Measurements from ENCODE around the gene ZNRF1. TPM values are rescaled to one million over a fixed set of nuclear protein-coding genes. Genes with fewer than 3 reads are reported as not detected.

Gene ZNRF1
- polyA plus RNA-seq, 4 donors = 5.8 to 10.1 (median 8.0) TPM

- H3K9me3 ChIP-seq (ENCODE audit: control insufficient read depth in 2 of 2, insufficient read depth in 1 of 2, low read depth in 1 of 2, low read length in 1 of 2) = peaks cover 0 to 9% of the 10 kb centered on the region in 2 donors
- H3K27me3 ChIP-seq (ENCODE audit: control insufficient read depth in 3 of 3, insufficient read depth in 3 of 3, low read length in 3 of 3) = no peaks in the 10 kb centered on the region
- 80 to 84% (median 81%) methylated on average over 8 of the region's 8 CpGs for WGBS, 3 donors
- FAIRE-seq (no peak), DNase-seq (no peak)
- no peak overlapping the region for H3K4me3 ChIP-seq (ENCODE audit: low read depth in 1 of 3, low read length in 3 of 3)
- peaks cover 0 to 1% (median under 1%) of the 10 kb centered on the region in 3 donors for H3K4me1 ChIP-seq (ENCODE audit: control insufficient read depth in 3 of 3, insufficient read depth in 2 of 3, low read depth in 1 of 3, low read length in 2 of 3)
- H3K27ac ChIP-seq (ENCODE audit: low read depth in 1 of 3, low read length in 2 of 3) = no peak overlapping the region
- peaks cover 0 to 2% (median 0%) of the 10 kb centered on the region in 3 donors for H3K36me3 ChIP-seq (ENCODE audit: control insufficient read depth in 3 of 3, insufficient read depth in 2 of 3, low read depth in 1 of 3, low read length in 3 of 3)
Measured at GRCh38 chr16:75048530-75048929, 49.7 kb downstream of the ZNRF1 start.

GRCh38 chr16:75052481-75053202 lies 53.8 kb downstream of the ZNRF1 start:
- DNase-seq (no peak), FAIRE-seq (no peak)
- Histone ChIP-seq H3K36me3 (ENCODE audit: control insufficient read depth in 3 of 3, insufficient read depth in 2 of 3, low read depth in 1 of 3, low read length in 3 of 3) (peaks cover 0 to 2% (median 0%) of the 10 kb centered on the region in 3 donors), H3K9me3 (ENCODE audit: control insufficient read depth in 2 of 2, insufficient read depth in 1 of 2, low read depth in 1 of 2, low read length in 1 of 2) (peaks cover 0 to 9% of the 10 kb centered on the region in 2 donors), H3K4me3 (ENCODE audit: low read depth in 1 of 3, low read length in 3 of 3) (no peak overlapping the region), H3K4me1 (ENCODE audit: control insufficient read depth in 3 of 3, insufficient read depth in 2 of 3, low read depth in 1 of 3, low read length in 2 of 3) (peaks cover 6 to 16% (median 10%) of the 10 kb centered on the region in 3 donors), H3K27me3 (ENCODE audit: control insufficient read depth in 3 of 3, insufficient read depth in 3 of 3, low read length in 3 of 3) (no peaks in the 10 kb centered on the region), H3K27ac (ENCODE audit: low read depth in 1 of 3, low read length in 2 of 3) (no peak overlapping the region)
- WGBS, 3 donors = 84 to 89% (median 86%) methylated on average over 6 of the region's 6 CpGs

GRCh38 chr16:75053791-75054555 lies 55.1 kb downstream of the ZNRF1 start:
- H3K4me1 ChIP-seq (ENCODE audit: control insufficient read depth in 3 of 3, insufficient read depth in 2 of 3, low read depth in 1 of 3, low read length in 2 of 3) = peaks cover 9 to 16% (median 14%) of the 10 kb centered on the region in 3 donors
- no peak for FAIRE-seq
- H3K27me3 ChIP-seq (ENCODE audit: control insufficient read depth in 3 of 3, insufficient read depth in 3 of 3, low read length in 3 of 3) = no peaks in the 10 kb centered on the region
- DNase-seq = peak; percentile 91 to 99
- 62 to 68% (median 65%) methylated on average over 4 of the region's 4 CpGs for WGBS, 3 donors
- H3K4me3 ChIP-seq (ENCODE audit: low read depth in 1 of 3, low read length in 3 of 3) = no peak overlapping the region
- peaks cover 0 to 2% (median 0%) of the 10 kb centered on the region in 3 donors for H3K36me3 ChIP-seq (ENCODE audit: control insufficient read depth in 3 of 3, insufficient read depth in 2 of 3, low read depth in 1 of 3, low read length in 3 of 3)
- peak overlapping the region; percentile 63 to 95 (median 66) for H3K27ac ChIP-seq (ENCODE audit: low read depth in 1 of 3, low read length in 2 of 3)
- peaks cover 0 to 8% of the 10 kb centered on the region in 2 donors for H3K9me3 ChIP-seq (ENCODE audit: control insufficient read depth in 2 of 2, insufficient read depth in 1 of 2, low read depth in 1 of 2, low read length in 1 of 2)

GRCh38 chr16:75054556-75054947 lies 55.7 kb downstream of the ZNRF1 start:
- peaks cover 0 to 2% of the 10 kb centered on the region in 2 donors for H3K9me3 ChIP-seq (ENCODE audit: control insufficient read depth in 2 of 2, insufficient read depth in 1 of 2, low read depth in 1 of 2, low read length in 1 of 2)
- peak in 1 of 2 donors; percentile 16 for DNase-seq
- no peak for FAIRE-seq
- peaks cover 9 to 16% (median 14%) of the 10 kb centered on the region in 3 donors for H3K4me1 ChIP-seq (ENCODE audit: control insufficient read depth in 3 of 3, insufficient read depth in 2 of 3, low read depth in 1 of 3, low read length in 2 of 3)
- 63 to 81% (median 74%) methylated on average over 2 of the region's 2 CpGs for WGBS, 3 donors
- no peaks in the 10 kb centered on the region for H3K36me3 ChIP-seq (ENCODE audit: control insufficient read depth in 3 of 3, insufficient read depth in 2 of 3, low read depth in 1 of 3, low read length in 3 of 3)
- no peaks in the 10 kb centered on the region for H3K27me3 ChIP-seq (ENCODE audit: control insufficient read depth in 3 of 3, insufficient read depth in 3 of 3, low read length in 3 of 3)
- peak overlapping the region; percentile 40 to 86 (median 66) for H3K27ac ChIP-seq (ENCODE audit: low read depth in 1 of 3, low read length in 2 of 3)
- H3K4me3 ChIP-seq (ENCODE audit: low read depth in 1 of 3, low read length in 3 of 3) = no peak overlapping the region

- Histone ChIP-seq H3K4me3 (ENCODE audit: low read depth in 1 of 3, low read length in 3 of 3) (no peak overlapping the region), H3K9me3 (ENCODE audit: control insufficient read depth in 2 of 2, insufficient read depth in 1 of 2, low read depth in 1 of 2, low read length in 1 of 2) (no peaks in the 10 kb centered on the region), H3K27me3 (ENCODE audit: control insufficient read depth in 3 of 3, insufficient read depth in 3 of 3, low read length in 3 of 3) (no peaks in the 10 kb centered on the region), H3K4me1 (ENCODE audit: control insufficient read depth in 3 of 3, insufficient read depth in 2 of 3, low read depth in 1 of 3, low read length in 2 of 3) (peaks cover 12 to 16% (median 13%) of the 10 kb centered on the region in 3 donors), H3K27ac (ENCODE audit: low read depth in 1 of 3, low read length in 2 of 3) (no peak overlapping the region), H3K36me3 (ENCODE audit: control insufficient read depth in 3 of 3, insufficient read depth in 2 of 3, low read depth in 1 of 3, low read length in 3 of 3) (no peaks in the 10 kb centered on the region)
- WGBS, 3 donors = 74 to 84% (median 82%) methylated on average over 4 of the region's 4 CpGs
- DNase-seq = peak in 1 of 2 donors; percentile 38
- FAIRE-seq = no peak
Measured at GRCh38 chr16:75058806-75059205, 60.0 kb downstream of the ZNRF1 start.

GRCh38 chr16:75059411-75059810 lies 60.6 kb downstream of the ZNRF1 start:
- Histone ChIP-seq H3K4me1 (ENCODE audit: control insufficient read depth in 3 of 3, insufficient read depth in 2 of 3, low read depth in 1 of 3, low read length in 2 of 3) (peaks cover 7 to 14% (median 11%) of the 10 kb centered on the region in 3 donors), H3K36me3 (ENCODE audit: control insufficient read depth in 3 of 3, insufficient read depth in 2 of 3, low read depth in 1 of 3, low read length in 3 of 3) (no peaks in the 10 kb centered on the region), H3K4me3 (ENCODE audit: low read depth in 1 of 3, low read length in 3 of 3) (no peak overlapping the region), H3K9me3 (ENCODE audit: control insufficient read depth in 2 of 2, insufficient read depth in 1 of 2, low read depth in 1 of 2, low read length in 1 of 2) (peaks cover 0 to under 1% of the 10 kb centered on the region in 2 donors), H3K27ac (ENCODE audit: low read depth in 1 of 3, low read length in 2 of 3) (no peak overlapping the region), H3K27me3 (ENCODE audit: control insufficient read depth in 3 of 3, insufficient read depth in 3 of 3, low read length in 3 of 3) (no peaks in the 10 kb centered on the region)
- FAIRE-seq = no peak
- DNase-seq = no peak
- WGBS, 3 donors = 44 to 73% (median 47%) methylated on average over 5 of the region's 5 CpGs

GRCh38 chr16:75060723-75061122 lies 61.9 kb downstream of the ZNRF1 start:
- DNase-seq = no peak
- WGBS, 3 donors = 67 to 78% (median 72%) methylated on average over 8 of the region's 8 CpGs
- H3K36me3 ChIP-seq (ENCODE audit: control insufficient read depth in 3 of 3, insufficient read depth in 2 of 3, low read depth in 1 of 3, low read length in 3 of 3) = no peaks in the 10 kb centered on the region
- no peak overlapping the region for H3K27ac ChIP-seq (ENCODE audit: low read depth in 1 of 3, low read length in 2 of 3)
- FAIRE-seq = no peak
- H3K4me3 ChIP-seq (ENCODE audit: low read depth in 1 of 3, low read length in 3 of 3) = no peak overlapping the region
- H3K27me3 ChIP-seq (ENCODE audit: control insufficient read depth in 3 of 3, insufficient read depth in 3 of 3, low read length in 3 of 3) = no peaks in the 10 kb centered on the region
- H3K9me3 ChIP-seq (ENCODE audit: control insufficient read depth in 2 of 2, insufficient read depth in 1 of 2, low read depth in 1 of 2, low read length in 1 of 2) = peaks cover 0 to 5% of the 10 kb centered on the region in 2 donors
- peaks cover 9 to 13% (median 9%) of the 10 kb centered on the region in 3 donors for H3K4me1 ChIP-seq (ENCODE audit: control insufficient read depth in 3 of 3, insufficient read depth in 2 of 3, low read depth in 1 of 3, low read length in 2 of 3)

- FAIRE-seq = no peak
- H3K4me3 ChIP-seq (ENCODE audit: low read depth in 1 of 3, low read length in 3 of 3) = no peak overlapping the region
- no peak overlapping the region for H3K27ac ChIP-seq (ENCODE audit: low read depth in 1 of 3, low read length in 2 of 3)
- H3K36me3 ChIP-seq (ENCODE audit: control insufficient read depth in 3 of 3, insufficient read depth in 2 of 3, low read depth in 1 of 3, low read length in 3 of 3) = no peaks in the 10 kb centered on the region
- no peak for DNase-seq
- WGBS, 3 donors = 63 to 90% (median 81%) methylated on average over 3 of the region's 3 CpGs
- H3K9me3 ChIP-seq (ENCODE audit: control insufficient read depth in 2 of 2, insufficient read depth in 1 of 2, low read depth in 1 of 2, low read length in 1 of 2) = peaks cover 0 to 5% of the 10 kb centered on the region in 2 donors
- peaks cover 9 to 16% (median 9%) of the 10 kb centered on the region in 3 donors for H3K4me1 ChIP-seq (ENCODE audit: control insufficient read depth in 3 of 3, insufficient read depth in 2 of 3, low read depth in 1 of 3, low read length in 2 of 3)
- H3K27me3 ChIP-seq (ENCODE audit: control insufficient read depth in 3 of 3, insufficient read depth in 3 of 3, low read length in 3 of 3) = no peaks in the 10 kb centered on the region
Measured at GRCh38 chr16:75061669-75062068, 62.8 kb downstream of the ZNRF1 start.

Data from small intestine (tissue), 7 donors.